Right atrium auricular region (tissue), 2 donors: ENCODE measurements around the gene CELA3A. TPM values are rescaled to one million over a fixed set of nuclear protein-coding genes. Genes with fewer than 3 reads are reported as not detected.
A peak's percentile ranks its signal among the peaks of the same experiment; 100 is the strongest.
"Not testable (repeated sequence)": the region's sequence is repeated elsewhere in the genome, so short reads cannot be mapped to it uniquely, and the experiment has no call there.

ENCODE experiments used
- DNase-seq: peaks from one replicate; pipeline ENCODE4 v3.0.0-alpha.2; 2019; ENCODE audit warnings: low spot score
- H3K27ac ChIP-seq, 2 donors: fragments of 200-600 bp; sonication (generic); 1 replicate in 1 of 2; 2 replicates in 1 of 2; pipeline ENCODE4 v1.5.1; 2016 to 2019
- H3K27me3 ChIP-seq, 2 donors: fragments of 200-600 bp; sonication (generic); one replicate each; pipeline versions ENCODE4 v1.5.1 to v1.6.0; 2017 to 2019
- H3K36me3 ChIP-seq: fragments of 200-600 bp; sonication (generic); one replicate; pipeline ENCODE4 v1.5.1; 2016
- H3K4me1 ChIP-seq, 2 donors: fragments of 200-600 bp; sonication (generic); one replicate each; pipeline versions ENCODE4 v1.5.1 to v1.6.0; 2017 to 2019
- H3K4me3 ChIP-seq, 2 donors: fragments of 200-600 bp; sonication (generic); 1 replicate in 1 of 2; 2 replicates in 1 of 2; pipeline ENCODE4 v1.5.1; 2017 to 2019; ENCODE audit warnings: mild to moderate bottlenecking in 1 of 2, moderate library complexity in 1 of 2
- H3K9me3 ChIP-seq, 2 donors: fragments of 200-600 bp; sonication (generic); one replicate each; pipeline ENCODE4 v1.5.1; 2019
- total RNA-seq, 2 donors: library from RNA; depleted of rRNA; stranded (reverse); fragments of >200 nt; gene quantifications; one replicate each; pipeline ENCODE4 v1.1.0, GENCODE V29; 2016
- TF ChIP-seq, protein P1 (sequence below), 2 donors: fragments of 200-600 bp; sonication (generic); IDR thresholded peaks; one replicate each; pipeline ENCODE4 v1.5.1; 2019; ENCODE audit warnings: antibody characterized with exemption in 2 of 2

CELA3A gene
- total RNA-seq, 2 donors from 2014 or later = not detected

DNA sequence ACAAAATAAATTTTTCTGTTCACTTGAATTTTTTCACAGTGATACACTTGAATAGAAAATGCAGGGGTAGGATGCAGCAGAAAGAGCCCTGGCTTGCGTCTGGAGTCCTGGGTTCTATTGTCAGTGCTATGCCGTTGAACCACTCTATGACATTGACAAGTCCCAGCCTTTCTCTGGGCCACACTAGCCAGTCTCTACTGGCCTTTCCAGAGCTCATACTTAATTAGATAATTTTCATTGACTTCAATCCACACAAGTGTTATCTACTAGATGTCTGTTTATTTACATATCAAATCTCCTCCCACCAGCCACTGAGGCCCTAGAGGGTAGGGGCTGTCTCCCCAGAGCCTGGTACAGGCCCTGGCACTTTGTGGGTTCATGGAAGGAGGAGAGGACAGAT, 40.1 kb upstream of the CELA3A start:
- no peak overlapping the region for H3K27ac ChIP-seq
- H3K4me3 ChIP-seq = no peak overlapping the region
- no peaks in the 10 kb centered on the region for H3K27me3 ChIP-seq
- H3K9me3 ChIP-seq = no peaks in the 10 kb centered on the region
- DNase-seq = no peak
- peaks cover 0 to 35% of the 10 kb centered on the region in 2 donors for H3K4me1 ChIP-seq
- TF ChIP-seq, protein P1, sequence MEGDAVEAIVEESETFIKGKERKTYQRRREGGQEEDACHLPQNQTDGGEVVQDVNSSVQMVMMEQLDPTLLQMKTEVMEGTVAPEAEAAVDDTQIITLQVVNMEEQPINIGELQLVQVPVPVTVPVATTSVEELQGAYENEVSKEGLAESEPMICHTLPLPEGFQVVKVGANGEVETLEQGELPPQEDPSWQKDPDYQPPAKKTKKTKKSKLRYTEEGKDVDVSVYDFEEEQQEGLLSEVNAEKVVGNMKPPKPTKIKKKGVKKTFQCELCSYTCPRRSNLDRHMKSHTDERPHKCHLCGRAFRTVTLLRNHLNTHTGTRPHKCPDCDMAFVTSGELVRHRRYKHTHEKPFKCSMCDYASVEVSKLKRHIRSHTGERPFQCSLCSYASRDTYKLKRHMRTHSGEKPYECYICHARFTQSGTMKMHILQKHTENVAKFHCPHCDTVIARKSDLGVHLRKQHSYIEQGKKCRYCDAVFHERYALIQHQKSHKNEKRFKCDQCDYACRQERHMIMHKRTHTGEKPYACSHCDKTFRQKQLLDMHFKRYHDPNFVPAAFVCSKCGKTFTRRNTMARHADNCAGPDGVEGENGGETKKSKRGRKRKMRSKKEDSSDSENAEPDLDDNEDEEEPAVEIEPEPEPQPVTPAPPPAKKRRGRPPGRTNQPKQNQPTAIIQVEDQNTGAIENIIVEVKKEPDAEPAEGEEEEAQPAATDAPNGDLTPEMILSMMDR (IDR thresholded peaks at IDR 0.05) = no peak
- no peaks in the 10 kb centered on the region for H3K36me3 ChIP-seq

DNA sequence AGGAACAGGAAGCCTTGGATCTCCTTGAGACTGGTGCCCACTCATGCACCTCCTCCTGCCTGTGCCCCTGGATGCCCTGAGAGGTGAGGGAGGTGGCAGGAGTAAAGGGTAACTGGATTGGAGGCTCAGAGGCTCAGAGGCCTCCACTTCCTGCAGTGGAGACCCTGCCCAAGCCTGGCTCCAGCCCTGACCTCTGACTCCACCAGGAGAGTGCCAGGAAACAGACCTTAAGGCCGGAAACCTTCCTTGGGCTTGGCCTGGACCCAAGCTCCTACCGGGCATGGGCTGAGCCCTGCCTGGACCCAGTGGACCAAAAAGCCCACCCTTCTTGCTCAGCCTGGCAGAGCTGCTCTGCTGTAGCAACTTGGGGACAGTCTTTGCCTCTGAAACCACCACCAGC, 39.7 kb upstream of the CELA3A start:
- Histone ChIP-seq H3K27me3 (no peaks in the 10 kb centered on the region), H3K4me1 (peaks cover 0 to 31% of the 10 kb centered on the region in 2 donors), H3K27ac (no peak overlapping the region), H3K4me3 (no peak overlapping the region), H3K36me3 (no peaks in the 10 kb centered on the region), H3K9me3 (no peaks in the 10 kb centered on the region)
- TF ChIP-seq, protein P1 (IDR thresholded peaks at IDR 0.05) = no peak
- no peak for DNase-seq

DNA sequence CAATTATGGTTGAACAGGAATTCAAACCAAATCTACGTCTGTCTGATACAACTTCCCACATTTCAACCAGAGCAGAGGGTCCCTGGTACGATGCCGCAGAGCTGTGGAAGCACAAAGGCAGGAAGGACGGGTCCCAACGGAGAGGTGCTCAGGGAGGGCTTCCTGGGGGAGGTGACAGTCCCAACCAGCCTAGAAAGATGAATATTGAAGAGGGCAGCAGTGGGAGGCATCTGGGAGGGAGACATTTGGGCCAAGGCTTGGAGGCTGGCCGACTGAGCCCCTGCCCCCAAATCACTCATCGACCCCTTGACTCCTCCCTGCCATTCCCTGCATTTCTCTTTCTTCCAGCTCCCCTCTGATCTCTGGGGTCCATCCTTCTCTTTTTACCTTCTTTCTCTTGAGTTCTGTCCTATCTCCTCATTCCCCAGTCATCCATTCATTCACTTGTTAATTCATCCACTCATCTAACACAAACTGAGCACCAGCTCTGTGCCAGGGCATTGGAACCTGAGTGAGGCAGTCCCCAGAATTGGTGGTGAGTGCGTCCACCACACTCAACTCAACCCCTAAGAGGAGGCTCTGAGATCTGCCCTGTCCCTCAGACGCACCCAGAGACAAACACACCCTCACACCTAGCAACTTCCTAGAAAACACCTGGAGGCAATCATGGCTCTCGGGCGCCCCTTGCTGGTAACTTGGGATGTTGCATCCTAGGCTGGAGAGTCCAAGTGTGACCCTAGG, 37.8 kb upstream of the CELA3A start:
- no peak overlapping the region for H3K27ac ChIP-seq
- no peaks in the 10 kb centered on the region for H3K36me3 ChIP-seq
- no peak overlapping the region for H3K4me3 ChIP-seq
- H3K4me1 ChIP-seq = peaks cover 0 to 14% of the 10 kb centered on the region in 2 donors
- no peaks in the 10 kb centered on the region for H3K27me3 ChIP-seq
- peak; percentile 92 for DNase-seq
- TF ChIP-seq, protein P1 (IDR thresholded peaks at IDR 0.05) = peak; percentile 82 to 95
- H3K9me3 ChIP-seq = no peaks in the 10 kb centered on the region

DNA sequence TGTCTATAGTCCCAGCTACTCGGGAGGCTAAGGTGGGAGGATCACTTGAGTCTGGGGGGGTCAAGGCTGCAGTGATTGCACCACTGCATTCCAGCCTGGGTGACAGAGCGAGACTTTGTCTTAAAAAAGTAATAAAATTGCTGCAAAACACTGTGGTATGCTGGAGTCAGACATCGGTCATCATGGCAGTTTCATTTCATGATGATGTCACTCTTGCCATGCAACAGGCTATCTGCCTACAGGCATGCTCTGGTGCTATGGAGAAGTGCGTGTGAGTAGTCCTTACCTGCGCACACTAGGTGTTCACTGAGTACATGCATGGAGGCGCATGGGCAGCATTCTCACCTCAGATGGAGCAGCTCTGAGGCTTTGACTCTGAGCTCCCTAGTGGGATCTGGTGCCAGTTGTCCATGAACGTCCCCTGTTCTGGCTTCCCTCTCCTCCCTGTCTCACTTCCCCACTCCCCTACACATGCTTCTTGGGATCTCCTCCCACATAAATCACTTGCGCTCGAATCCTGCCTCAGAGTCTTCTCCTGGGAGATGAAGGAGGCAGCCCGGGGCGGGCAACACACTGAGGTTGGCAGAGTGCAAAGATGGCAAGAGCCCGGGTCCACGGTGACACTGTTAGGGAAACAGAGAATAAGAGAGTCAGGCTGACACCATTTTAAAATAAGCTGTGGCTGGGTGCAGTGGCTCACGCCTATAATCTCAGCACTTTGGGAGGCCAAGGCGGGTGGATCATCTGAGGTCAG, 35.0 kb upstream of the CELA3A start:
- Histone ChIP-seq H3K27me3 (no peaks in the 10 kb centered on the region), H3K27ac (no peak overlapping the region), H3K36me3 (no peaks in the 10 kb centered on the region), H3K4me1 (peaks cover 0 to 12% of the 10 kb centered on the region in 2 donors), H3K9me3 (no peaks in the 10 kb centered on the region), H3K4me3 (no peak overlapping the region)
- no peak for DNase-seq
- TF ChIP-seq, protein P1 (IDR thresholded peaks at IDR 0.05) = no peak

DNA sequence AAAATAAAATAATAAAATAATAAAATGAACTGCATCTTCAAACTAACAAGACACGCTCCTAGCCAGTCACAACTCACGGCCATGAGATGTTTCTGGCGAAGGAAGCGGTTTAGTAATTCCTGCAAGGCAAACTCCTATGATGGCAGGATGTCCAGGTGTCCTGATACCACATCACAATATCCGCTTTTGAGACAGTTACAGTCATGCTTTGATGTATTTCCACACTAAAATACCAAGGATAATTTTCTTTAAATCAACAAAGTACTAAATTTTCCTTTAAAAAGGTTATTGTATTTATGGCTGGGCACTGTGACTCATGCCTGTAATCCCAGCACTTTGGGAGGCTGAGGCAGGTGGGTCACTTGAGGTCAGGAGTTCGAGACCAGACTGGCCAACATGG, 34.2 kb upstream of the CELA3A start:
- not testable (repeated sequence) for H3K27ac ChIP-seq, H3K4me1 ChIP-seq, H3K4me3 ChIP-seq, H3K36me3 ChIP-seq, H3K27me3 ChIP-seq, DNase-seq, H3K9me3 ChIP-seq

DNA sequence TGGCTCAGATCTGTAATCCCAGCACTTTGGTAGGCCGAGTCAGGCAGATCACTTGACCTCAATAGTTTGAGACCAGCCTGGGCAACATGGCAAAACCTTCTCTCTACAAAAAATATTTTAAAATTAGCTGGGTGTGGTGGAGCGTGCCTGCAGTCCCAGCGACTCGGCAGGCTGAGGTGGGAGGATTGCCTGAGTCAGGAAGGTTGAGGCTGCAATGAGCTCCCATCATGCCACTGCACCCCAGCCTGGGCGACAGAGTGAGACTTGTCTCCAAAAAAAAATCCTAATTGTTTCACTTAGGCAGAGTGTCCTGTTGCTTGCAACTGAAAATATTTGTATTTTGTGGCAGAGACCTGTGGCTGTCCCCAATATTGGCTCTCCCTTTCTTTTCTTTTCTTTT, 32.4 kb upstream of the CELA3A start:
- not testable (repeated sequence) for H3K36me3 ChIP-seq, H3K27me3 ChIP-seq, H3K4me1 ChIP-seq, H3K4me3 ChIP-seq, DNase-seq, H3K27ac ChIP-seq, H3K9me3 ChIP-seq

DNA sequence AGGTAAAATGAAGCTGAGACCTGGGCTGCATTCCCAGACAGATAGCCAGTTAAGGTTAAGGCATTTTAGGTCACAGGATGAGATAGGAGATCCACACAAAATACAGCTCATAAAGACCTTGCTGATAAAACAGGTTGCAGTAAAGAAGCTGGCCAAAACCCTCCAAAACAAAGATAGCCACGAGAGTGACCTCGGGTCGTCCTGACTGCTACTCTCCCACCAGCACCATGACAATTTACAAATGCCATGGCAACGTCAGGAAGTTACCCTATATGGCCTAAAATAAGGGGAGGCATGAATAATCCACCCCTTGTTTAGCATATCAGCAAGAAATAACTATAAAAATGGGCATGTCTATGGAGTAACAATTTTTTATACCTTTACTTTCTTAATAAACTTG, 30.9 kb upstream of the CELA3A start:
- not testable (repeated sequence) for H3K27ac ChIP-seq, H3K36me3 ChIP-seq, H3K27me3 ChIP-seq, H3K4me3 ChIP-seq, DNase-seq, H3K4me1 ChIP-seq, H3K9me3 ChIP-seq

DNA sequence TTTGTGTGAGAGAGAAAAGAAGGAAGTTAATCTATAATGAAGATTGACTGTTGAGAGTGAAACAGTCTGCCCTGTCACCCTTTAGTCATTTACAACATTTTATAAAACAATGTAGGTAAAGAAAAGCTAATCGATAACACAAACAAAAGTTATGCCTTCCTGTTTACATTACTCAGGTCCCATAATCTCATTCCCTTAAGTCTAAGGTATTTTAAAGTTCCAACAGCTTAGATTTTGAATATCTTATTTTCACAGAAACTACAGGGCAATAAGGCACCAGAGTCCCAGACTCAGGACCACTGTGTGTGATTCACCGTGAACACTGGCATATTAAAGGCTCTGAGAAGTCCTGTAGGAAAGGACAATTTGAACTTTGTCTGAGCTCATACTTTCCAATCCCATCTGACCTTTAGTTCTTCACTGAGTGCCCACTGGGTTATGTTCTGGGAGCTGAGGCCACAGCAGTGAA, 28.4 kb upstream of the CELA3A start:
- not testable (repeated sequence) for DNase-seq, H3K4me3 ChIP-seq, H3K4me1 ChIP-seq, H3K9me3 ChIP-seq, H3K36me3 ChIP-seq, H3K27ac ChIP-seq, H3K27me3 ChIP-seq

DNA sequence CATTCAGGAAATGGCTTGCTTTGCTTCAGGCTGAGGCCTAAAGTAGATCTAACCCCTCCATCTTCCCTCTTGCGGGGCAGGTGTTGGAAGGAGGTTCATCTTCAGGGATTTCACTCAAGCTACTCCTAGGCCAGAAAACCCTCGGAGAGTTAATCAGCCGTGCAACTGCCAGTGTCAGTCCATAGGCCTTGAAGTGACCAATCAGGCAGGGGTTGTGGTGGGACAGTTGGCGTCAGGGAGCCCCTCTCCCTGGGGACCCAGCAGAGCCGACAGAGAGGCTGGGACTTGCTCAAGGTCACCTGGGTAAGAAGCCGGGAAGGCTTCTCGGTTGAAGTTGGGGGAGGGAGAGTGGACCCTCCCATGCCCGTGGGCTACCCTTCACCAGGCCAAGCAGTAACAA, 27.5 kb upstream of the CELA3A start:
- not testable (repeated sequence) for H3K27me3 ChIP-seq, DNase-seq, H3K4me3 ChIP-seq, H3K4me1 ChIP-seq, H3K36me3 ChIP-seq, H3K9me3 ChIP-seq, H3K27ac ChIP-seq

DNA sequence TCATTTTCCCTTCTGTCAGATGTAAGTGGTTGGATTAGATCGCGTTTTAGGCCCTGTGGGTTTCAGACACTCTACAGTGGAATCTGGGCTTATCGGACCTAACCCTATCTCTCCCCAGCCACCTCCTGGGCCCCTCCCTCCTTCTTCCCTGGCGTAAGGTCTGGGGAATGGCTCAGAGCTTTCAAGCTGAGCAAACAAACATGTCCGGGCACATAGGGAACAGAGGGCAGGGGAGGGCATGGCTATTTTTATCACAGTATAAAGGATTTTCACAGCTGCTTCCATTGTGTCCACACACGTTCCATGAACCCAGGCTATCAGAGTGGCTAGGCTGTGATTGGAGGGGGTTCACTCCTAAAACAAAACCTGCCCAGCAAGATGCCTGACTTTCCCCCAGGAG, 26.8 kb upstream of the CELA3A start:
- not testable (repeated sequence) for H3K36me3 ChIP-seq, DNase-seq, H3K9me3 ChIP-seq, H3K27ac ChIP-seq, H3K27me3 ChIP-seq, H3K4me1 ChIP-seq, H3K4me3 ChIP-seq
